Esophagus squamous epithelium (tissue), 5 donors: ENCODE measurements around the gene TRAP1. TPM values are rescaled to one million over a fixed set of nuclear protein-coding genes. Genes with fewer than 3 reads are reported as not detected.
"Not testable (repeated sequence)": the region's sequence is repeated elsewhere in the genome, so short reads cannot be mapped to it uniquely, and the experiment has no call there.

Experiments
- DNase-seq: peaks from one replicate; lab custom pipeline; 2025; lab: John Stamatoyannopoulos, UW
- H3K27ac ChIP-seq, 4 donors: fragments of 200-600 bp; sonication (generic); one replicate each; pipeline ENCODE4 v1.5.1; 2016 to 2019; ENCODE audit warnings: mild to moderate bottlenecking in 1 of 4
- H3K27me3 ChIP-seq, 4 donors: fragments of 200-600 bp; sonication (generic); 1 replicate in 3 of 4; 2 replicates in 1 of 4; pipeline versions ENCODE4 v1.5.1 to v1.6.0; 2017 to 2021; ENCODE audit warnings: antibody characterized with exemption in 1 of 4
- H3K36me3 ChIP-seq, 3 donors: fragments of 200-600 bp; sonication (generic); one replicate each; pipeline ENCODE4 v1.5.1; 2016 to 2019
- H3K4me1 ChIP-seq, 3 donors: fragments of 200-600 bp; sonication (generic); one replicate each; pipeline ENCODE4 v1.5.1; 2017 to 2019
- H3K4me3 ChIP-seq, 4 donors: fragments of 200-600 bp; sonication (generic); 1 replicate in 3 of 4; 2 replicates in 1 of 4; pipeline ENCODE4 v1.5.1; 2016 to 2019; ENCODE audit warnings: mild to moderate bottlenecking in 2 of 4, moderate library complexity in 1 of 4
- H3K9me3 ChIP-seq, 3 donors: fragments of 200-600 bp; sonication (generic); one replicate each; pipeline ENCODE4 v1.5.1; 2016 to 2019
- POLR2A ChIP-seq, 4 donors: fragments of 450-650 bp; IDR thresholded peaks; one replicate each; pipeline ENCODE4 v1.6.1; 2017; ENCODE audit warnings: antibody characterized with exemption in 4 of 4, mild to moderate bottlenecking in 4 of 4, moderate library complexity in 3 of 4
- WGBS, 2 donors: methylation state at CpG; one replicate each; pipeline ENCODE4 v1.1.5; 2018; 5-methylcytosine and 5-hydroxymethylcytosine counted together
- intact Hi-C: fragments of 100-400 bp; cut with DNase I; formaldehyde crosslinking; loops from one replicate; pipeline ENCODE4 v1.15.0; 2022
- total RNA-seq, 4 donors: library from RNA; depleted of rRNA; stranded (reverse); fragments of >200 nt; gene quantifications; one replicate each; pipeline ENCODE4 v1.1.0, GENCODE V29; 2016
- TF ChIP-seq, protein P1 (sequence below), 6 experiments: fragments of 450-650 bp in 4 of 6; fragments of 200-600 bp in 2 of 6; sonication (generic) in 2 of 6; IDR thresholded peaks; one replicate each; pipeline ENCODE4 v1.5.1; 2016 to 2019; ENCODE audit warnings: antibody characterized with exemption in 6 of 6, mild to moderate bottlenecking in 4 of 6, moderate library complexity in 4 of 6
- donor health status: DM: yes; HTN: yes; CAD: no.

The TRAP1 gene
- total RNA-seq, 4 donors from 2014 or later: 76.5 to 121 (median 97.6) TPM

DNA sequence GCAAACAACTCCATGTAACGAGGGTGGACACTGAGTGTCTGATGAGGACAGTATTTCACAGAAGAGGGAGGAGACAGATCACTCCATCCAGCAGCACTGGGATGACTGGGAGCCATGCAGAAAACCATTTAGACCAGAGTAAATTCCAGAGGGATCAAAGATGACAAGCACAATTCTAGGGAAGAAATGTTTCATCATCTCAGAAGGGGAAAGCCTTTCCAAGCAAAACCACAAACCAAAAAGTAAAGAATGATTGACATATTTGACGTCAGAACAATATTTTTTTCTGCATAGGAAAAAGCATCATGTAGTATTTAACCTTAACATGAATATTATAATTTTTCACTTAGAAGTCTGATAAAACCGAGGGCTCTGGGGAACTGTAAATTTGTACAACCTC, 58.1 kb downstream of the TRAP1 start:
- Histone ChIP-seq H3K4me3 (no peak overlapping the region), H3K36me3 (peaks cover 30 to 97% (median 57%) of the 10 kb centered on the region in 3 donors), H3K4me1 (no peaks in the 10 kb centered on the region), H3K9me3 (no peaks in the 10 kb centered on the region), H3K27me3 (no peaks in the 10 kb centered on the region), H3K27ac (no peak overlapping the region)
- TF ChIP-seq, protein P1, sequence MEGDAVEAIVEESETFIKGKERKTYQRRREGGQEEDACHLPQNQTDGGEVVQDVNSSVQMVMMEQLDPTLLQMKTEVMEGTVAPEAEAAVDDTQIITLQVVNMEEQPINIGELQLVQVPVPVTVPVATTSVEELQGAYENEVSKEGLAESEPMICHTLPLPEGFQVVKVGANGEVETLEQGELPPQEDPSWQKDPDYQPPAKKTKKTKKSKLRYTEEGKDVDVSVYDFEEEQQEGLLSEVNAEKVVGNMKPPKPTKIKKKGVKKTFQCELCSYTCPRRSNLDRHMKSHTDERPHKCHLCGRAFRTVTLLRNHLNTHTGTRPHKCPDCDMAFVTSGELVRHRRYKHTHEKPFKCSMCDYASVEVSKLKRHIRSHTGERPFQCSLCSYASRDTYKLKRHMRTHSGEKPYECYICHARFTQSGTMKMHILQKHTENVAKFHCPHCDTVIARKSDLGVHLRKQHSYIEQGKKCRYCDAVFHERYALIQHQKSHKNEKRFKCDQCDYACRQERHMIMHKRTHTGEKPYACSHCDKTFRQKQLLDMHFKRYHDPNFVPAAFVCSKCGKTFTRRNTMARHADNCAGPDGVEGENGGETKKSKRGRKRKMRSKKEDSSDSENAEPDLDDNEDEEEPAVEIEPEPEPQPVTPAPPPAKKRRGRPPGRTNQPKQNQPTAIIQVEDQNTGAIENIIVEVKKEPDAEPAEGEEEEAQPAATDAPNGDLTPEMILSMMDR (IDR thresholded peaks at IDR 0.05): no peak
- TF ChIP-seq POLR2A (IDR thresholded peaks at IDR 0.05): no peak
- DNase-seq: no peak
- 64 to 69% methylated on average over 3 of the region's 3 CpGs for WGBS, 2 donors
- intact Hi-C loops: no loop called here

DNA sequence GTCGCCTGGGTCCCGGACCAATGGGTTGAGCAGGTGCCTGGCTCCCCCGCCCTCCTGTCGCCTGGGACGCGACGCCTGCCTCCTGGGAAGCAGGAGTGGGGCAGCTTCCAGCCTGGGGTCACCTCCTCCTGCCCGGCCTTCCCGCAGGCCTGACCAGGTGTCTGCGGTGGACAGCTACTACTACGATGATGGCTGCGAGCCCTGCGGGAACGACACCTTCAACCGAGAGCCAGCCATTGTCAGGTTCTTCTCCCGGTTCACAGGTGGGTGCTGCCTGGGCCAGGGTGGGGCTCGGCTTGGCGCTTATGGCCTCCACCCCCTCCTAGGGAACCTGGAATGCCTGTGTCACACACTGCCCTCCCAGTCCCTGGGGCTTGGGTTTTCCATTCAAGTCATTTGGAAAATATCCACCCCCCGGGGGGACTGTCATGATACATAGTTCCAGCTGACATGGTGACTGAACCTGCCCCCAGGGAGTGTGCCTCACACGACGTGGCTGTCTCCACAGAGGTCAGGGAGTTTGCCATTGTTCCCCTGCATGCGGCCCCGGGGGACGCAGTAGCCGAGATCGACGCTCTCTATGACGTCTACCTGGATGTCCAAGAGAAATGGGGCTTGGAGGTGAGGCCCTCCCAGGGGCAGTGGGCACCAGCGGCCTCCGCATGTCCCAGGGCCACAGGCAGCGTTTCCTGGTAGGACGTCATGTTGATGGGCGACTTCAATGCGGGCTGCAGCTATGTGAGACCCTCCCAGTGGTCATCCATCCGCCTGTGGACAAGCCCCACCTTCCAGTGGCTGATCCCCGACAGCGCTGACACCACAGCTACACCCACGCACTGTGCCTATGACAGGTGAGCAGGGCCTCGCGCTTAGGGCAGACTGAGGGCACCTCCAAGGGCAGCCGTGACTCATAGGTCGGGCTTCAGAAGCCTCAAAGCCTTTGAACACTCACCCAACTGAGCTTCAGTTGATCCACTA, 60.5 kb downstream of the TRAP1 start:
- intact Hi-C loops: no loop called here
- peaks cover 15 to 87% (median 32%) of the 10 kb centered on the region in 3 donors for H3K36me3 ChIP-seq

DNA sequence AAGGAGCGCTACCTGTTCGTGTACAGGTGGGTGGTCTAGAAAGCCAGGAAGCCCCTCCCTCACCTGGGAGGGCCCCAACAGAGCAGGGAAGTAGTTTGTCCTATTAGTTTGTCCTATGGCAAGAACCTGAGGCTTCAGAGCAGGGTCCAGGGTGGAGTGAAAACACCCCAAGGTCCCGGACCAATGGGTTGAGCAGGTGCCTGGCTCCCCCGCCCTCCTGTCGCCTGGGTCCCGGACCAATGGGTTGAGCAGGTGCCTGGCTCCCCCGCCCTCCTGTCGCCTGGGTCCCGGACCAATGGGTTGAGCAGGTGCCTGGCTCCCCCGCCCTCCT, 61.2 kb downstream of the TRAP1 start:
- H3K4me1 ChIP-seq, H3K4me3 ChIP-seq: not testable (repeated sequence)

More for the DNA sequence above, 60.5 kb downstream of the TRAP1 start:
- WGBS, 2 donors: 81 to 83% methylated on average over 19 to 23 of the region's 42 CpGs
- Histone ChIP-seq H3K27me3 (no peaks in the 10 kb centered on the region), H3K4me3 (no peak overlapping the region), H3K9me3 (no peaks in the 10 kb centered on the region), H3K4me1 (no peaks in the 10 kb centered on the region), H3K27ac (no peak overlapping the region)
- TF ChIP-seq, protein P1 (IDR thresholded peaks at IDR 0.05): no peak
- no peak for TF ChIP-seq POLR2A (IDR thresholded peaks at IDR 0.05)
- DNase-seq: no peak

DNA sequence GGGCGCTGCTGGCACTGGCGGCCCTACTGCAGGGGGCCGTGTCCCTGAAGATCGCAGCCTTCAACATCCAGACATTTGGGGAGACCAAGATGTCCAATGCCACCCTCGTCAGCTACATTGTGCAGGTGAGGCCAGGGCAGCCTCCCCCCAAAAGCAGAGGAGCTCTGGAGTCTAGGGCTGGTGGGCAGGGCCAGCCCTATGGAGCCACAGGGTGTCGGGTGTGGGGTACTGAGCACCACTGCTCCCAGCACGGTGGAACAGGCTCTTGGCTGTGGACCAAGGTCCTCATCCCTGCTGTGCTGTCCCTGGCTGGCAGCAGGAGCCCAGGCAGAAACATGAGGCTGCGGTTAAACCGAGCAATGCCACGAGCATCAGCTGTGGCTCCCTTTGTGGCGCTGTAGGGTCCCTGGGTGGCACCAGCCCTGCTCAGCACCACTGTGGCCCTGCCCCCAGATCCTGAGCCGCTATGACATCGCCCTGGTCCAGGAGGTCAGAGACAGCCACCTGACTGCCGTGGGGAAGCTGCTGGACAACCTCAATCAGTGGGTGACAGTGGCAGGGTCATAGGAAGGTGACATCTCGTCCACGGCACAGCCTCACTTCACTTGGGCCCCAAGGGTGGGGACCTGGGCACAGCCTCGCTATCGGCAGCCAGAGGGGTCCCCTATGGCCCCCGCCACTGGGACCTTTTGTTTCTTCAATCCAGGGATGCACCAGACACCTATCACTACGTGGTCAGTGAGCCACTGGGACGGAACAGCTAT, 61.7 kb downstream of the TRAP1 start:
- WGBS, 2 donors: 93 to 100% methylated on average over 3 to 9 of the region's 21 CpGs
- no peak for DNase-seq
- no peaks in the 10 kb centered on the region for H3K4me1 ChIP-seq
- peaks cover 19 to 87% (median 30%) of the 10 kb centered on the region in 3 donors for H3K36me3 ChIP-seq
- no peak overlapping the region for H3K27ac ChIP-seq
- no peak overlapping the region for H3K4me3 ChIP-seq
- no peaks in the 10 kb centered on the region for H3K27me3 ChIP-seq
- TF ChIP-seq, protein P1 (IDR thresholded peaks at IDR 0.05): no peak
- no peak for TF ChIP-seq POLR2A (IDR thresholded peaks at IDR 0.05)
- H3K9me3 ChIP-seq: no peaks in the 10 kb centered on the region
- intact Hi-C loops: no loop called here

More for the DNA sequence above, 61.2 kb downstream of the TRAP1 start:
- H3K36me3 ChIP-seq: peaks cover 19 to 87% (median 30%) of the 10 kb centered on the region in 3 donors
- DNase-seq, H3K27ac ChIP-seq, intact Hi-C loops, H3K9me3 ChIP-seq, H3K27me3 ChIP-seq: not testable (repeated sequence)
- WGBS, 2 donors: no CpG with 5 or more reads among the region's 10 CpGs

DNA sequence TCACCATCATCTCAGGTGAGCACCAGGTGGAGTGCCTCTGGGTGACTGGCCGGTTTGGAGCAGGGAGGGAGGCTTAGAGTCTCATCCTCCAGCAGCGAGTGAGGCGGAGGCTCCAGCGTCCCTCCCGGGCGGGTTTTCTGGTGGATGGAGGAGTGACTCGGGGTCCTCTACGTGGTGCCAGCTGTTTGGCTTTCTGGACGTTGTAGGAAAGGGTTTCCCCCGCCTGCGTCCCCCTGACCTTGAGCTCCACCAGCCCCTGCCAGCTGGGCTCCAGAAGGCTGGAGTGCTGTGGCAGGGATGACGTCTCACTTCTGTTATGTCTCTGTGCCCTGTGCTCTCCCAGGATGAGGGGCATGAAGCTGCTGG, 62.3 kb downstream of the TRAP1 start:
- intact Hi-C loops: no loop called here
- TF ChIP-seq, protein P1 (IDR thresholded peaks at IDR 0.05): no peak
- TF ChIP-seq POLR2A (IDR thresholded peaks at IDR 0.05): no peak
- WGBS, 2 donors: 91% methylated on average over 11 of the region's 12 CpGs; no CpG with 5 or more reads in 1 of the 2 donors
- DNase-seq: no peak
- Histone ChIP-seq H3K9me3 (no peaks in the 10 kb centered on the region), H3K4me3 (no peak overlapping the region), H3K27me3 (no peaks in the 10 kb centered on the region), H3K27ac (no peak overlapping the region), H3K4me1 (no peaks in the 10 kb centered on the region), H3K36me3 (peaks cover 19 to 82% (median 30%) of the 10 kb centered on the region in 3 donors)
